BE2C (cell line): ENCODE results near the gene ZNF490.

ENCODE experiments used
- DNase-seq: peaks from one replicate; pipeline ENCODE4 v3.0.0-alpha.2; 2020
- H3K27me3 ChIP-seq: fragments of 250-450 bp; sonication (Bioruptor Pico); 2 replicates; pipeline ENCODE4 v1.5.1; 2020; ENCODE audit warnings: mild to moderate bottlenecking
- H3K36me3 ChIP-seq: fragments of 250-450 bp; sonication (Bioruptor Pico); 2 replicates; pipeline ENCODE4 v1.5.1; 2020; ENCODE audit warnings: mild to moderate bottlenecking
- H3K4me1 ChIP-seq: fragments of 250-450 bp; sonication (Bioruptor Pico); 2 replicates; pipeline ENCODE4 v1.5.1; 2020
- H3K4me3 ChIP-seq: 2 replicates; pipeline ENCODE4 v1.5.1; 2011; ENCODE audit warnings: low read depth, low read length
- H3K9me3 ChIP-seq: fragments of 250-450 bp; sonication (Bioruptor Pico); 2 replicates; pipeline ENCODE4 v1.5.1; 2020
- TF ChIP-seq, protein P1 (sequence below): IDR thresholded peaks from 2 replicates; pipeline ENCODE4 v1.5.1; 2012; ENCODE audit warnings: mild to moderate bottlenecking, low read depth, low read length

ZNF490 gene

DNA sequence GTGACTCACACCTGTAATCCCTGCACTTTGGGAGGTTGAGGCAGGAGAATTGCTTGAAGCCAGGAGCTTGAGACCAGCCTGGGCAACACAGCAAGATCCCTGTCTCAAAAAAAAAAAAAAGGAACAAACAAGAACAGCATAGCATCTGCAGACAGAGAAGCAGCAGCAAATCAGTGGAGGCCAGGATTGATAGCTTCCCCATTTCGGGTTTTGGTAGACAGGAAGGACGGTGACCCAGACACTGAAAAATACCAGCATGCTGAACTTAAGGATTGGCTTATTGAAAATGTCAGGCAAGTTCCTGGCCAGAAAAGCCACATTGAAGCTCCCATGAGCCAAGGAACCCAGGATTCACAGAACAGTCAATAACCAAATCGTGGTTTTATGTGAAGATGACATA, 3.0 kb downstream of the ZNF490 start:
- no peaks in the 10 kb centered on the region for H3K27me3 ChIP-seq
- DNase-seq: no peak
- H3K9me3 ChIP-seq: no peaks in the 10 kb centered on the region
- TF ChIP-seq, protein P1, sequence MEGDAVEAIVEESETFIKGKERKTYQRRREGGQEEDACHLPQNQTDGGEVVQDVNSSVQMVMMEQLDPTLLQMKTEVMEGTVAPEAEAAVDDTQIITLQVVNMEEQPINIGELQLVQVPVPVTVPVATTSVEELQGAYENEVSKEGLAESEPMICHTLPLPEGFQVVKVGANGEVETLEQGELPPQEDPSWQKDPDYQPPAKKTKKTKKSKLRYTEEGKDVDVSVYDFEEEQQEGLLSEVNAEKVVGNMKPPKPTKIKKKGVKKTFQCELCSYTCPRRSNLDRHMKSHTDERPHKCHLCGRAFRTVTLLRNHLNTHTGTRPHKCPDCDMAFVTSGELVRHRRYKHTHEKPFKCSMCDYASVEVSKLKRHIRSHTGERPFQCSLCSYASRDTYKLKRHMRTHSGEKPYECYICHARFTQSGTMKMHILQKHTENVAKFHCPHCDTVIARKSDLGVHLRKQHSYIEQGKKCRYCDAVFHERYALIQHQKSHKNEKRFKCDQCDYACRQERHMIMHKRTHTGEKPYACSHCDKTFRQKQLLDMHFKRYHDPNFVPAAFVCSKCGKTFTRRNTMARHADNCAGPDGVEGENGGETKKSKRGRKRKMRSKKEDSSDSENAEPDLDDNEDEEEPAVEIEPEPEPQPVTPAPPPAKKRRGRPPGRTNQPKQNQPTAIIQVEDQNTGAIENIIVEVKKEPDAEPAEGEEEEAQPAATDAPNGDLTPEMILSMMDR: no peak
- no peaks in the 10 kb centered on the region for H3K4me1 ChIP-seq
- H3K4me3 ChIP-seq: no peak overlapping the region
- peaks cover 5% of the 10 kb centered on the region for H3K36me3 ChIP-seq

DNA sequence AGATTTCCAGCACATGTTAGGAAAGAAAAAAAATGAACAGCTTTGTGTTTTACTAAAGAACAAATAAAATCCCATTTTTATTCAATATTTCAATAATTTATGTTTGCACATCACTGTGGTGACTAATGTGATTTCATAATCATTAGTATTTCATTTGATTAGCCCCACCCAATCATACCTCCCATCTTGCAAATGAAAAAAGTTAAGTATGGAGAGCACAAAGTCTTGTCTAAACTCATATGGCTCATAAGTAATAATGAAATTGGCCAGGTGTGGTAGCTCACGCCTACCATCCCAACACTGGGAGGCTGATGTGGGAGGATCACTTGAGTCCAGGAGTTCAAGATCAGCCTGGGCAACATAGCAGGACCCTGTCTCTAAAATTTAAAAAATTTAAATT, 3.8 kb downstream of the ZNF490 start:
- H3K27me3 ChIP-seq: no peaks in the 10 kb centered on the region
- no peaks in the 10 kb centered on the region for H3K9me3 ChIP-seq
- H3K4me1 ChIP-seq: no peaks in the 10 kb centered on the region
- DNase-seq: no peak
- peaks cover 5% of the 10 kb centered on the region for H3K36me3 ChIP-seq
- H3K4me3 ChIP-seq: no peak overlapping the region
- TF ChIP-seq, protein P1: no peak

GRCh38 chr19:12603714-12604113, 6.9 kb downstream of the ZNF490 start:
- no peaks in the 10 kb centered on the region; the same call in none of the 2 replicates for H3K36me3 ChIP-seq
- no peaks in the 10 kb centered on the region for H3K27me3 ChIP-seq
- DNase-seq: no peak
- H3K4me1 ChIP-seq: no peaks in the 10 kb centered on the region
- H3K9me3 ChIP-seq: no peaks in the 10 kb centered on the region
- TF ChIP-seq, protein P1: no peak
- no peak overlapping the region for H3K4me3 ChIP-seq

DNA sequence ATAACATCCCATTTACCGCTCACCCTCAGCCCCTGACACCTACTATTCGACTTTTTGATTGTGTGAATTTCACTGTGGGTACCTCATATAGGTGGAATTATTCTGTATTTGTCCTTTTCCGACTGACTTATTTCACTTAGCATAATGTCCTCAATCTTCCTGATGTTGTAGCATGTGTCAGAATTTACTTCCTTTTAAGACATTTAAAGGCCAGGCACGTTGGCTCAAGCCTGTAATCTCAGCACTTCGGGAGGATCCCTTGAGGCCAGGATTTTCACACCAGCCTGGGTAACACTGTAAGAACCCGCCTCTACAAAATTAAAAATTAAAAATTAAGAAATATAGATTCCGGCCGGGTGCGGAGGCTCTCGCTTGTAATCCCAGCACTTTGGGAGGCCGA, 13.0 kb downstream of the ZNF490 start:
- no peak for DNase-seq
- Histone ChIP-seq H3K9me3 (no peaks in the 10 kb centered on the region), H3K27me3 (no peaks in the 10 kb centered on the region), H3K4me3 (peak overlapping the region; percentile 74), H3K36me3 (no peaks in the 10 kb centered on the region), H3K4me1 (no peaks in the 10 kb centered on the region)
- TF ChIP-seq, protein P1: no peak

DNA sequence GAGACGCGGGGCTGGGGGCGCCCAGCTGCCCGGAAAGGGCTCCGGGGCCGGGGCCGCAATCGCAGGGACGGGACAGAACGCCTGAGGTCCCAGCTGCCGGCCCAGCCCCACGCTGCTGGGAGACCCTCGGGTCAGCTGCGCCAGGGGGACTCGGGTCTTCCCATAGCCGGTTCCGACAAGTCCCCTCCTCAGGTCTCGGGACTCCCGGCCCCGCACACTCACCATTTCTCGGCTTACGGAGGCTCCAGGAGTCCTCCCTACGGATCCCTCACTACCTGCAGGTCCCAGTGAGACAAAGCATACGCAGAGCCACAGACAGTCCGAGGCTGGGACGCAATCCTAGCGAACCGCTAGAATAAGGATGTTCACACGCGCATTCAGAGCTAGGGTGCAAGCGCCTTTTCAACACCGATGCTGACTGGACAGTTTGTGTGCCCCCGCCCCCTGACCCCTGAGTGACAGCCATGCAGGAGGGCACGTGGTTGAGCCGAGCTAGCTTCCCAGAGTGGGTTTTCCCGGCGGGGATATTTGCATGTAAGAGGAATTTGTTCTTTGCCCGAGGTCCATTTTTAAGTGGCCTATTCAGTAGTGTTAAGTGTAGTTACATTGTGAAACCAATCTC, 13.6 kb downstream of the ZNF490 start:
- TF ChIP-seq, protein P1: no peak
- no peaks in the 10 kb centered on the region for H3K9me3 ChIP-seq
- no peaks in the 10 kb centered on the region for H3K27me3 ChIP-seq
- DNase-seq: peak; percentile 72
- no peaks in the 10 kb centered on the region for H3K36me3 ChIP-seq
- peak overlapping the region; percentile 74 for H3K4me3 ChIP-seq
- no peaks in the 10 kb centered on the region for H3K4me1 ChIP-seq

- Histone ChIP-seq H3K9me3 (no peaks in the 10 kb centered on the region), H3K27me3 (no peaks in the 10 kb centered on the region), H3K36me3 (no peaks in the 10 kb centered on the region), H3K4me3 (peak overlapping the region; percentile 74), H3K4me1 (no peaks in the 10 kb centered on the region)
- TF ChIP-seq, protein P1: no peak
- no peak for DNase-seq
Measured at GRCh38 chr19:12596485-12596884, 14.1 kb downstream of the ZNF490 start.
